Panc1 (cell line): ENCODE data around the gene ARFRP1. TPM values are rescaled to one million over a fixed set of nuclear protein-coding genes. Genes with fewer than 3 reads are reported as not detected.

Experiments
- ATAC-seq: fragments of 200-7000 bp; cut with Tn5 transposase; 2 replicates; pipeline ENCODE4 v1.9.1; 2020; ENCODE audit warnings: mild to moderate bottlenecking, moderate library complexity
- Bru-seq: library from RNA; stranded (reverse); fragments of 400-500 nt; gene quantifications from one replicate; lab custom pipeline; 2021; lab: Mats Ljungman, UMichigan
- BruChase-seq, 2 experiments: library from RNA; stranded (reverse); fragments of 400-500 nt; gene quantifications; one replicate each; lab custom pipeline; 2021; lab: Mats Ljungman, UMichigan
- BruUV-seq: library from RNA; stranded (reverse); fragments of 400-500 nt; replicated peaks from 2 replicates; lab custom pipeline; 2021; lab: Mats Ljungman, UMichigan
- CTCF ChIA-PET: fragments of 300-600 bp; sonication (Branson Sonifier 250); formaldehyde crosslinking; loops from one replicate; lab custom pipeline; 2022; ENCODE audit warnings: antibody characterized with exemption; lab: Charles Lee
- POLR2A ChIA-PET: fragments of 300-600 bp; sonication (Branson Sonifier 250); formaldehyde crosslinking; loops from one replicate; lab custom pipeline; 2022; ENCODE audit warnings: antibody characterized with exemption; lab: Charles Lee
- DNase-seq: peaks from one replicate; pipeline ENCODE4 v3.0.0-alpha.2; 2010; ENCODE audit warnings: low read depth, low spot score
- H3K27ac ChIP-seq: 2 replicates; pipeline ENCODE4 v1.5.1; 2011; ENCODE audit warnings: mild to moderate bottlenecking, low read length, inconsistent platforms
- H3K27me3 ChIP-seq: fragments of 200-500 bp; sonication (Bioruptor generic); 2 replicates; pipeline ENCODE4 v1.6.0; 2014; ENCODE audit warnings: low read length, inconsistent platforms; ENCODE audit not compliant: control insufficient read depth, insufficient read depth
- H3K36me3 ChIP-seq: fragments of 200-500 bp; sonication (Bioruptor generic); 2 replicates; pipeline ENCODE4 v1.5.1; 2014; ENCODE audit warnings: inconsistent platforms, mild to moderate bottlenecking, low read length, moderate library complexity; ENCODE audit not compliant: control insufficient read depth, insufficient read depth
- H3K4me1 ChIP-seq: 2 replicates; pipeline ENCODE4 v1.5.1; 2011; ENCODE audit warnings: inconsistent platforms, mild to moderate bottlenecking, low read length, moderate library complexity; ENCODE audit not compliant: control insufficient read depth, insufficient read depth
- H3K4me3 ChIP-seq, 2 experiments: 2 replicates each; pipeline ENCODE4 v1.5.1; 2011 to 2012; ENCODE audit warnings: low read depth in 2 of 2, low read length in 2 of 2, mild to moderate bottlenecking in 2 of 2, inconsistent platforms in 1 of 2, moderate library complexity in 1 of 2
- H3K9me3 ChIP-seq: fragments of 200-500 bp; sonication (Bioruptor generic); 2 replicates; pipeline ENCODE4 v1.5.1; 2014; ENCODE audit warnings: low read depth, mild to moderate bottlenecking, inconsistent platforms, low read length, moderate library complexity; ENCODE audit not compliant: control insufficient read depth, insufficient read depth
- POLR2AphosphoS5 ChIP-seq: IDR thresholded peaks from 2 replicates; pipeline ENCODE4 v1.6.1; 2012; ENCODE audit warnings: mild to moderate bottlenecking, low read depth, low read length, moderate library complexity
- SIN3A ChIP-seq: IDR thresholded peaks from 2 replicates; pipeline ENCODE4 v1.6.1; 2012; ENCODE audit warnings: low read depth, mild to moderate bottlenecking, low read length, moderate library complexity, borderline replicate concordance; ENCODE audit not compliant: insufficient read depth
- TCF7L2 ChIP-seq: IDR thresholded peaks from 2 replicates; pipeline ENCODE4 v1.6.1; 2011; ENCODE audit warnings: mild to moderate bottlenecking, low read depth, low read length, inconsistent platforms
- in situ Hi-C: cut with HindIII; loops from 2 replicates; pipeline ENCODE4 v1.10.0; 2016; ENCODE audit warnings: low sequenced_read_pairs, low pct_unique_long_range_greater_than_20kb
- intact Hi-C: fragments of 100-400 bp; cut with micrococcal nuclease; formaldehyde crosslinking; loops from one replicate; pipeline ENCODE4 v1.10.0; 2022; ENCODE audit not compliant: unreplicated experiment
- long read RNA-seq: library from polyadenylated mRNA; unstranded; transcript quantifications from one replicate; pipeline ENCODE4 v2.0.0, GENCODE V29; 2021; ENCODE audit not compliant: unreplicated experiment
- polyA plus RNA-seq: library from polyadenylated mRNA; unstranded; fragments of >200 nt; gene quantifications from one replicate; pipeline ENCODE4 v1.2.1, GENCODE V29; 2012; ENCODE audit warnings: missing spikeins; ENCODE audit not compliant: insufficient read length
- total RNA-seq: library from RNA; stranded (reverse); gene quantifications from one replicate; pipeline ENCODE4 v1.2.1, GENCODE V29; 2021; ENCODE audit not compliant: unreplicated experiment
- TF ChIP-seq, protein P1 (sequence below), 2 experiments: IDR thresholded peaks; 2 replicates each; pipeline ENCODE4 v1.6.1; 2011 to 2012; ENCODE audit warnings: low read depth in 2 of 2, control low read depth in 1 of 2, low read length in 1 of 2, mild to moderate bottlenecking in 1 of 2, moderate library complexity in 1 of 2; ENCODE audit not compliant: insufficient read depth in 1 of 2
- TF ChIP-seq, protein P2 (sequence below): fragments of 450-650 bp; IDR thresholded peaks from 2 replicates; pipeline ENCODE4 v1.5.1; 2017; ENCODE audit warnings: mild to moderate bottlenecking

The ARFRP1 gene, protein sequence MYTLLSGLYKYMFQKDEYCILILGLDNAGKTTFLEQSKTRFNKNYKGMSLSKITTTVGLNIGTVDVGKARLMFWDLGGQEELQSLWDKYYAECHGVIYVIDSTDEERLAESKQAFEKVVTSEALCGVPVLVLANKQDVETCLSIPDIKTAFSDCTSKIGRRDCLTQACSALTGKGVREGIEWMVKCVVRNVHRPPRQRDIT
- total RNA-seq (57.9 TPM), Bru-seq, nascent RNA (percentile 74 among the genes with signal in this experiment), BruChase-seq, experiment 1, labeled RNA remaining after a 2-hour chase (percentile 80 among the genes with signal in this experiment), BruChase-seq, experiment 2, labeled RNA remaining after a 6-hour chase (percentile 80 among the genes with signal in this experiment)
- 68.1 TPM for polyA plus RNA-seq
- long read RNA-seq, transcript ARFRP1-207 (7 exons, 1,698 nt): minor isoform, 6 of 98 reads
- long read RNA-seq, transcript ARFRP1-214 (8 exons, 2,559 nt): major isoform, 13 of 98 reads
- long read RNA-seq, partial matches to known transcripts: 14 of 98 reads
- long read RNA-seq, other reads (novel, unspliced or antisense): 57 of 98 reads

DNA sequence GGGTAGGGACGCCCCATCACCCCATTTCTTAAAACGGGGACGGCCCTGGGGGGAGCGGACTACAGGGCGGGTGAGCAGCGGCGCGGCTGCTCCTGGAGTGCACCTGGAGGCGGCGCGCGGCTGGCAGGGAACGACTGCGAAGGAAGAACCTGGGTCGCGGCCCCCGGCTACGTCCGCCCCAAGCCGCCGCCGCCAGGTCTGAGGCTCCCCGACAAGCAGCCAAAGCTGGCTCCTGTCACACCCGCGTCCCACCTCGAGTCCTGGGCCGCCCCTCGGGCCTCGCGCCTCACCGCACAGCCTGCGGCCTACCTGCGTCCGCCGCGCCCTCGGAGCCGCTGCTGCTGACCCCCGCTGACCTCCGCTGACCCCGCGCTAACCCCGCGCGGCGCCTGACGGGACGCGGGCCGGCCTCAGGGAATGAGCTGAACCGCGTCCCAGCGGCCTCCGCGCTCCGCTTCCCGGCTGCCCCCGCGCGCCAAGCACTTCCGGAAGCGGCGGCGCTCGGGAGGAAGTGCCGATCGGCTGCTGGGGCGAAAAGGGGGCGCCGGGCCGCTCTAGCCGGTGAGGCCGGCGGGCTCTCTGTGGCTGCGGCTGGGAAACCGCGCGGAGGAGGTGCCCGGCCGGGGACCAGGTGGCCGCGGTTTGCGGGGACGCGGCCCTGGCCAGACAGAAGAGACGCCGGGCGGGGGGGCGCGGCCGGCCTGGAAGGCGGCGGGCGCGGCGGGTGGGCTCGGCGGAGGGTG, at the start of gene ARFRP1, which contains the start of gene ZGPAT:
Gene ARFRP1, minus strand, starts transcription at position 419 of the 743 bp plus-strand sequence. CDS start 885 bp downstream, outside the sequence.
Gene ZGPAT, plus strand, starts transcription at position 482 of the 743 bp plus-strand sequence. CDS start 542 bp downstream, outside the sequence.
- CTCF ChIA-PET: interaction anchor here (0.7 to 0.8 kb wide), 2 partner anchors 127 to 158 kb away, joined by 3 to 5 read pairs; partner anchors contain the start of gene TPD52L2
- no peak for DNase-seq
- intact Hi-C loops: no loop called here

DNA sequence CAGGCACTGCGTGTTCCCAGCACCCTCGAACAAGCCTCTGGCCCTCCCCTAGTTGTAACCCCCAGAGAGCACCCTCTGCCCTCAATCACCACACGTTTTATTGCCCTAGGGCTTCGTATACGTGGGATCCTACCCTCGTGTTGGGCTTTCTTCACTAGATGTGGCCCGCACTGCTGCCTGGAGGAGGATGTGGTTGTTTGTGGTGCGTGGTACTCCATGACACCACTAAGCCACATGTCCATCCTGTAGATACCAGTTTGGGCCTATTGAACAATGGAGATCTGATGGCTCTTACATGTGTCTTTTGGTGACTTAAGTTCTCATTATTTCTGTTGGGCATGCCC, 48.8 kb upstream of the ARFRP1 start:
- in situ Hi-C loops: no loop called here
- no peaks in the 10 kb centered on the region for H3K4me1 ChIP-seq
- no peak for ATAC-seq
- TF ChIP-seq POLR2AphosphoS5: no peak
- TF ChIP-seq, protein P1, sequence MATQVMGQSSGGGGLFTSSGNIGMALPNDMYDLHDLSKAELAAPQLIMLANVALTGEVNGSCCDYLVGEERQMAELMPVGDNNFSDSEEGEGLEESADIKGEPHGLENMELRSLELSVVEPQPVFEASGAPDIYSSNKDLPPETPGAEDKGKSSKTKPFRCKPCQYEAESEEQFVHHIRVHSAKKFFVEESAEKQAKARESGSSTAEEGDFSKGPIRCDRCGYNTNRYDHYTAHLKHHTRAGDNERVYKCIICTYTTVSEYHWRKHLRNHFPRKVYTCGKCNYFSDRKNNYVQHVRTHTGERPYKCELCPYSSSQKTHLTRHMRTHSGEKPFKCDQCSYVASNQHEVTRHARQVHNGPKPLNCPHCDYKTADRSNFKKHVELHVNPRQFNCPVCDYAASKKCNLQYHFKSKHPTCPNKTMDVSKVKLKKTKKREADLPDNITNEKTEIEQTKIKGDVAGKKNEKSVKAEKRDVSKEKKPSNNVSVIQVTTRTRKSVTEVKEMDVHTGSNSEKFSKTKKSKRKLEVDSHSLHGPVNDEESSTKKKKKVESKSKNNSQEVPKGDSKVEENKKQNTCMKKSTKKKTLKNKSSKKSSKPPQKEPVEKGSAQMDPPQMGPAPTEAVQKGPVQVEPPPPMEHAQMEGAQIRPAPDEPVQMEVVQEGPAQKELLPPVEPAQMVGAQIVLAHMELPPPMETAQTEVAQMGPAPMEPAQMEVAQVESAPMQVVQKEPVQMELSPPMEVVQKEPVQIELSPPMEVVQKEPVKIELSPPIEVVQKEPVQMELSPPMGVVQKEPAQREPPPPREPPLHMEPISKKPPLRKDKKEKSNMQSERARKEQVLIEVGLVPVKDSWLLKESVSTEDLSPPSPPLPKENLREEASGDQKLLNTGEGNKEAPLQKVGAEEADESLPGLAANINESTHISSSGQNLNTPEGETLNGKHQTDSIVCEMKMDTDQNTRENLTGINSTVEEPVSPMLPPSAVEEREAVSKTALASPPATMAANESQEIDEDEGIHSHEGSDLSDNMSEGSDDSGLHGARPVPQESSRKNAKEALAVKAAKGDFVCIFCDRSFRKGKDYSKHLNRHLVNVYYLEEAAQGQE (IDR thresholded peaks at IDR 0.05; ENCODE audit: insufficient read depth in 1 of 2, low read depth in 2 of 2, low read length in 1 of 2): no peak
- TF ChIP-seq TCF7L2: no peak
- no peak for TF ChIP-seq SIN3A
- TF ChIP-seq, protein P2, sequence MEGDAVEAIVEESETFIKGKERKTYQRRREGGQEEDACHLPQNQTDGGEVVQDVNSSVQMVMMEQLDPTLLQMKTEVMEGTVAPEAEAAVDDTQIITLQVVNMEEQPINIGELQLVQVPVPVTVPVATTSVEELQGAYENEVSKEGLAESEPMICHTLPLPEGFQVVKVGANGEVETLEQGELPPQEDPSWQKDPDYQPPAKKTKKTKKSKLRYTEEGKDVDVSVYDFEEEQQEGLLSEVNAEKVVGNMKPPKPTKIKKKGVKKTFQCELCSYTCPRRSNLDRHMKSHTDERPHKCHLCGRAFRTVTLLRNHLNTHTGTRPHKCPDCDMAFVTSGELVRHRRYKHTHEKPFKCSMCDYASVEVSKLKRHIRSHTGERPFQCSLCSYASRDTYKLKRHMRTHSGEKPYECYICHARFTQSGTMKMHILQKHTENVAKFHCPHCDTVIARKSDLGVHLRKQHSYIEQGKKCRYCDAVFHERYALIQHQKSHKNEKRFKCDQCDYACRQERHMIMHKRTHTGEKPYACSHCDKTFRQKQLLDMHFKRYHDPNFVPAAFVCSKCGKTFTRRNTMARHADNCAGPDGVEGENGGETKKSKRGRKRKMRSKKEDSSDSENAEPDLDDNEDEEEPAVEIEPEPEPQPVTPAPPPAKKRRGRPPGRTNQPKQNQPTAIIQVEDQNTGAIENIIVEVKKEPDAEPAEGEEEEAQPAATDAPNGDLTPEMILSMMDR: no peak
- CTCF ChIA-PET: no interaction called here
- POLR2A ChIA-PET: no interaction called here
- no peaks in the 10 kb centered on the region for H3K9me3 ChIP-seq
- BruUV-seq: no TSS peak
- H3K27ac ChIP-seq: no peak overlapping the region
- no peak for DNase-seq
- no peaks in the 10 kb centered on the region for H3K27me3 ChIP-seq
- H3K36me3 ChIP-seq: no peaks in the 10 kb centered on the region
- no peak overlapping the region for H3K4me3 ChIP-seq
- intact Hi-C loops: no loop called here

More for the DNA sequence above, at the start of gene ARFRP1, which contains the start of gene ZGPAT:
- peak; percentile 92 for ATAC-seq
- peaks cover 21% of the 10 kb centered on the region for H3K4me1 ChIP-seq
- H3K9me3 ChIP-seq: no peaks in the 10 kb centered on the region
- no TSS peak for BruUV-seq
- peak within 1 kb of the TSS; percentile 91 for H3K27ac ChIP-seq
- in situ Hi-C loops: no loop called here
- POLR2A ChIA-PET: interaction anchor here (0.6 kb wide), 1 partner anchor 189 kb away, joined by 3 read pairs; no protein-coding TSS in a partner anchor
- TF ChIP-seq TCF7L2: peak; percentile 33; the same call in 1 of the 2 replicates
- TF ChIP-seq POLR2AphosphoS5: peak; percentile 64; the same call in 1 of the 2 replicates
- peak; percentile 66; the same call in 1 of the 2 replicates for TF ChIP-seq SIN3A
- TF ChIP-seq, protein P2: no peak
- H3K4me3 ChIP-seq: peak within 1 kb of the TSS; percentile 76 to 90
- H3K36me3 ChIP-seq: peaks cover 14% of the 10 kb centered on the region; the same call in 1 of the 2 replicates
- H3K27me3 ChIP-seq: no peaks in the 10 kb centered on the region
